Nephron progenitor cell (in vitro differentiated cells): ENCODE data around the gene KNDC1.

Experiments
- DNase-seq: peaks from one replicate; pipeline ENCODE4 v3.0.0; 2021
- H3K27ac Mint-ChIP-seq: 2 replicates; pipeline ENCODE4 v1.8.0; 2021; ENCODE audit warnings: mild to moderate bottlenecking, moderate library complexity, mixed read lengths
- H3K27me3 Mint-ChIP-seq: 2 replicates; pipeline ENCODE4 v1.8.0; 2021; ENCODE audit warnings: mild to moderate bottlenecking, low read depth, mixed read lengths; ENCODE audit not compliant: poor library complexity
- H3K36me3 Mint-ChIP-seq: 2 replicates; pipeline ENCODE4 v1.8.0; 2021; ENCODE audit warnings: low read depth, mixed read lengths
- H3K4me1 Mint-ChIP-seq: 2 replicates; pipeline ENCODE4 v1.8.0; 2021; ENCODE audit warnings: mixed read lengths
- H3K4me3 Mint-ChIP-seq: 2 replicates; pipeline ENCODE4 v1.8.0; 2021; ENCODE audit warnings: mild to moderate bottlenecking, moderate library complexity, mixed read lengths
- H3K9me3 Mint-ChIP-seq: 2 replicates; pipeline ENCODE4 v1.8.0; 2021; ENCODE audit warnings: mild to moderate bottlenecking, moderate library complexity, mixed read lengths
- CTCF ChIP-seq: fragments of 200-600 bp; sonication (generic); IDR thresholded peaks from 2 replicates; pipeline ENCODE4 v1.5.0; 2021; ENCODE audit warnings: antibody characterized with exemption

Gene KNDC1

GRCh38 chr10:133182190-133182589, 22.2 kb downstream of the KNDC1 start:
- DNase-seq, result no peak
- no peak for TF ChIP-seq CTCF
- H3K9me3 Mint-ChIP-seq, result peaks cover 7% of the 10 kb centered on the region
- peaks cover 70% of the 10 kb centered on the region for H3K4me1 Mint-ChIP-seq
- H3K27ac Mint-ChIP-seq, result no peak overlapping the region
- H3K4me3 Mint-ChIP-seq, result no peak overlapping the region
- H3K27me3 Mint-ChIP-seq, result peaks cover 3% of the 10 kb centered on the region
- peaks cover 14% of the 10 kb centered on the region for H3K36me3 Mint-ChIP-seq

- no peaks in the 10 kb centered on the region for H3K27me3 Mint-ChIP-seq
- H3K4me3 Mint-ChIP-seq, result no peak overlapping the region
- DNase-seq, result no peak
- H3K4me1 Mint-ChIP-seq, result peaks cover 66% of the 10 kb centered on the region
- peaks cover 7% of the 10 kb centered on the region for H3K36me3 Mint-ChIP-seq
- H3K27ac Mint-ChIP-seq, result no peak overlapping the region
- TF ChIP-seq CTCF, result no peak
- no peaks in the 10 kb centered on the region for H3K9me3 Mint-ChIP-seq
Observed at GRCh38 chr10:133182791-133183645, 23.0 kb downstream of the KNDC1 start.

GRCh38 chr10:133183646-133184378, 23.8 kb downstream of the KNDC1 start:
- peaks cover 7% of the 10 kb centered on the region for H3K36me3 Mint-ChIP-seq
- no peak overlapping the region for H3K27ac Mint-ChIP-seq
- DNase-seq, result no peak
- H3K4me3 Mint-ChIP-seq, result peak overlapping the region; percentile 0
- TF ChIP-seq CTCF, result no peak
- no peaks in the 10 kb centered on the region for H3K9me3 Mint-ChIP-seq
- H3K4me1 Mint-ChIP-seq, result peaks cover 66% of the 10 kb centered on the region
- H3K27me3 Mint-ChIP-seq, result no peaks in the 10 kb centered on the region

GRCh38 chr10:133184591-133185244, 24.7 kb downstream of the KNDC1 start:
- H3K4me3 Mint-ChIP-seq, result peak overlapping the region; percentile 13
- no peak for DNase-seq
- no peaks in the 10 kb centered on the region for H3K9me3 Mint-ChIP-seq
- H3K27me3 Mint-ChIP-seq, result no peaks in the 10 kb centered on the region
- H3K27ac Mint-ChIP-seq, result no peak overlapping the region
- peaks cover 7% of the 10 kb centered on the region for H3K36me3 Mint-ChIP-seq
- TF ChIP-seq CTCF, result no peak
- H3K4me1 Mint-ChIP-seq, result peaks cover 59% of the 10 kb centered on the region

GRCh38 chr10:133185421-133185820, 25.4 kb downstream of the KNDC1 start:
- Mint-ChIP-seq H3K27ac (no peak overlapping the region), H3K4me3 (no peak overlapping the region), H3K4me1 (peaks cover 52% of the 10 kb centered on the region), H3K36me3 (peaks cover 10% of the 10 kb centered on the region), H3K27me3 (no peaks in the 10 kb centered on the region), H3K9me3 (no peaks in the 10 kb centered on the region)
- no peak for DNase-seq
- no peak for TF ChIP-seq CTCF
